CD4-positive, alpha-beta memory T cell (primary cell): ENCODE results near the gene ELMOD3. TPM values are rescaled to one million over a fixed set of nuclear protein-coding genes. Genes with fewer than 3 reads are reported as not detected.

Experiments used
- CTCF ChIA-PET: fragments of 350-600 bp; sonication (Branson Sonifier 250); formaldehyde crosslinking; loops from one replicate; lab custom pipeline; 2021; ENCODE audit warnings: inconsistent platforms; ENCODE audit not compliant: partially characterized antibody; lab: Charles Lee
- POLR2A ChIA-PET: fragments of 350-600 bp; sonication (Branson Sonifier 250); formaldehyde crosslinking; loops from one replicate; lab custom pipeline; 2021; ENCODE audit not compliant: partially characterized antibody; lab: Charles Lee
- DNase-seq, 5 donors: peaks; one replicate each; pipeline versions ENCODE4 v3.0.0 to v3.0.0-alpha.2; 2020 to 2022; ENCODE audit warnings: mixed read lengths in 1 of 5
- H3K27ac ChIP-seq: one replicate; pipeline ENCODE4 v1.7.0; 2013; ENCODE audit warnings: low read depth, low read length
- H3K27me3 ChIP-seq: 2 replicates; pipeline ENCODE4 v1.7.0; 2013; ENCODE audit warnings: mild to moderate bottlenecking, low read length, moderate library complexity; ENCODE audit not compliant: insufficient read depth
- H3K36me3 ChIP-seq: 2 replicates; pipeline ENCODE4 v1.7.0; 2013; ENCODE audit warnings: mild to moderate bottlenecking, low read length, moderate library complexity; ENCODE audit not compliant: insufficient read depth
- H3K4me1 ChIP-seq: 2 replicates; pipeline ENCODE4 v1.7.0; 2013; ENCODE audit warnings: mild to moderate bottlenecking, low read length, moderate library complexity; ENCODE audit not compliant: insufficient read depth
- H3K4me3 ChIP-seq, 2 donors: one replicate each; pipeline ENCODE4 v1.7.0; 2013; ENCODE audit warnings: low read length in 2 of 2, mild to moderate bottlenecking in 1 of 2
- H3K9me3 ChIP-seq, 2 donors: one replicate each; pipeline ENCODE4 v1.7.0; 2013; ENCODE audit warnings: low read length in 2 of 2, control low read depth in 1 of 2; ENCODE audit not compliant: control insufficient read depth in 1 of 2
- H3K27ac Mint-ChIP-seq, 7 donors: one replicate each; pipeline ENCODE4 v1.8.0; 2020 to 2021; ENCODE audit warnings: mixed read lengths in 7 of 7, mild to moderate bottlenecking in 6 of 7, inconsistent platforms in 3 of 7, moderate library complexity in 3 of 7
- H3K27me3 Mint-ChIP-seq, 2 donors: one replicate each; pipeline ENCODE4 v1.8.0; 2020 to 2021; ENCODE audit warnings: mixed read lengths in 2 of 2
- H3K36me3 Mint-ChIP-seq, 2 donors: one replicate each; pipeline ENCODE4 v1.8.0; 2020 to 2021; ENCODE audit warnings: mixed read lengths in 2 of 2, inconsistent platforms in 1 of 2, mild to moderate bottlenecking in 1 of 2
- H3K4me1 Mint-ChIP-seq, 4 donors: one replicate each; pipeline ENCODE4 v1.8.0; 2020 to 2021; ENCODE audit warnings: mixed read lengths in 4 of 4, mild to moderate bottlenecking in 1 of 4
- H3K4me3 Mint-ChIP-seq, 8 donors: one replicate each; pipeline ENCODE4 v1.8.0; 2020 to 2021; ENCODE audit warnings: mixed read lengths in 8 of 8, mild to moderate bottlenecking in 7 of 8, moderate library complexity in 6 of 8, inconsistent platforms in 3 of 8
- H3K9me3 Mint-ChIP-seq, 8 donors: one replicate each; pipeline ENCODE4 v1.8.0; 2020 to 2021; ENCODE audit warnings: mixed read lengths in 8 of 8, mild to moderate bottlenecking in 5 of 8, inconsistent platforms in 3 of 8, moderate library complexity in 1 of 8
- intact Hi-C: fragments of 100-400 bp; cut with micrococcal nuclease; formaldehyde crosslinking; loops from one replicate; pipeline ENCODE4 v1.15.1; 2023
- polyA plus RNA-seq, 2 donors: library from polyadenylated mRNA; unstranded; fragments of 300-500 nt; fragmentation: Illumina TruSeq; gene quantifications; one replicate each; pipeline ENCODE4 v1.2.3, GENCODE V29; 2021
- total RNA-seq, 2 experiments: library from RNA; stranded (reverse); gene quantifications; one replicate each; pipeline ENCODE4 v1.2.3, GENCODE V29; 2021

The ELMOD3 gene
- total RNA-seq (10 to 100 TPM; 29.8 to 33.2 TPM), polyA plus RNA-seq (10 to 100 TPM; 10.1 to 11.2 TPM)

- Histone ChIP-seq H3K4me1 (peaks cover 44% of the 10 kb centered on the region), H3K9me3 (no peaks in the 10 kb centered on the region), H3K27me3 (no peaks in the 10 kb centered on the region), H3K36me3 (peaks cover 24% of the 10 kb centered on the region), H3K27ac (peak within 1 kb of the TSS; percentile 94), H3K4me3 (peak within 1 kb of the TSS; percentile 64 to 81)
- DNase-seq: peak; percentile 98 to 99 (median 99)
- Mint-ChIP-seq H3K27ac (peak within 1 kb of the TSS; percentile 94 to 100 (median 99)), H3K27me3 (no peaks in the 10 kb centered on the region), H3K4me3 (peak within 1 kb of the TSS; percentile 97 to 100 (median 99)), H3K4me1 (peaks cover 28 to 74% (median 57%) of the 10 kb centered on the region in 4 donors), H3K36me3 (peaks cover 43 to 59% of the 10 kb centered on the region in 2 donors), H3K9me3 (no peaks in the 10 kb centered on the region)
- ChIA-PET POLR2A (interaction anchor here (0.7 to 10.9 kb wide), 25 partner anchors 8 to 1087 kb away, joined by 3 to 240 read pairs (median 5); partner anchors contain the start of genes KDM3A, MAT2A, RNF181 and SH2D6), CTCF (interaction anchor here (0.6 to 2.6 kb wide), 6 partner anchors 9 to 232 kb away, joined by 3 to 12 read pairs (median 4); partner anchors contain the start of gene TGOLN2)
- intact Hi-C loops: loop anchor here (1.0 to 5.0 kb wide), 8 partner anchors 26 to 1088 kb away; partner anchors contain the start of genes KDM3A, SH2D6 and USP39
These were observed at the start of gene ELMOD3, which contains the start of gene RETSAT for GRCh38 chr2:85354286-85355072. Gene ELMOD3, plus strand, starts transcription at chr2:85354769. Its CDS starts 2,430 bp downstream, at chr2:85357199. Gene RETSAT, minus strand, starts transcription at chr2:85354528. Its CDS starts 21 bp downstream, at chr2:85354507.

- H3K4me1 ChIP-seq: peaks cover 36% of the 10 kb centered on the region
- no peaks in the 10 kb centered on the region for H3K36me3 ChIP-seq
- H3K27me3 ChIP-seq: peaks cover 3% of the 10 kb centered on the region
- no peak overlapping the region for H3K27ac ChIP-seq
- ChIA-PET POLR2A (interaction anchor here (1.1 to 14.3 kb wide), 3 partner anchors 15 to 231 kb away, joined by 3 to 268 read pairs (median 4); partner anchors contain the start of genes MAT2A and TGOLN2), CTCF (interaction anchor here (1.2 to 2.3 kb wide), 2 partner anchors 9 to 41 kb away, joined by 5 read pairs; no protein-coding TSS in a partner anchor)
- no peaks in the 10 kb centered on the region for H3K9me3 Mint-ChIP-seq
- DNase-seq: no peak
- H3K9me3 ChIP-seq: no peaks in the 10 kb centered on the region
- H3K4me3 Mint-ChIP-seq: peak overlapping the region; percentile 29 to 89 (median 73)
- H3K4me3 ChIP-seq: no peak overlapping the region
- intact Hi-C loops: loop anchor here (5.0 kb wide), 1 partner anchor 45 kb away; the partner anchor contains the start of genes ELMOD3 and RETSAT
- H3K36me3 Mint-ChIP-seq: peaks cover 0 to under 1% of the 10 kb centered on the region in 2 donors
- peaks cover 19 to 48% (median 36%) of the 10 kb centered on the region in 4 donors for H3K4me1 Mint-ChIP-seq
- peaks cover 0 to 2% of the 10 kb centered on the region in 2 donors for H3K27me3 Mint-ChIP-seq
- peak overlapping the region; percentile 22 to 92 (median 86) for H3K27ac Mint-ChIP-seq
These were observed 47.1 kb upstream of the ELMOD3 start for GRCh38 chr2:85307527-85307897.

DNA sequence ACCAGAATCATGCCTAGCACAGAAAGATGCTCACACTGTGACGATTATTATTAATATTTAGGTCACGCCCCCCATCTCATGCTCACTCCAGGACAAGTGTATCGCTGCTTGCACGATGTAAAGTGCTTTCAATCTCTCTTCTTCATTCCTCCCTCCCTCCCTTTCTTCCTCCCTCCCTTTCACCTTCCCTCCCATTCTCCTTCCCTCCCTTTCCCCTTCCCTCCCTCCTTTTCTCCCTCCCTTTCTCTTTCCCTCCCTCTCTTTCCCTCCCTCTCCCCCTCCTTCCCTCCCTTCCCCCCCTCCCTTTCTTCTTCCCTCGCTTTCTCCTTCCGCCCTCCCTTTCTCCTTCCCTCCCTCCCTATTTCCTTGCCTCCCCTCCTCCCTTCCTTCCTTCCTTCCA is 46.4 kb upstream of the ELMOD3 start:
- Mint-ChIP-seq H3K4me3 (peak overlapping the region in 4 of 8 donors; percentile 17 to 85 (median 52)), H3K27ac (peak overlapping the region in 2 of 7 donors; percentile 73 to 81), H3K9me3 (no peaks in the 10 kb centered on the region), H3K27me3 (peaks cover 0 to 2% of the 10 kb centered on the region in 2 donors), H3K4me1 (peaks cover 19 to 48% (median 36%) of the 10 kb centered on the region in 4 donors), H3K36me3 (peaks cover 0 to 3% of the 10 kb centered on the region in 2 donors)
- H3K9me3 ChIP-seq: no peaks in the 10 kb centered on the region
- intact Hi-C loops: loop anchor here (5.0 kb wide), 1 partner anchor 44 kb away; the partner anchor contains the start of genes ELMOD3 and RETSAT
- H3K27me3 ChIP-seq: no peaks in the 10 kb centered on the region
- ChIA-PET CTCF (interaction anchor here (1.2 to 3.3 kb wide), 5 partner anchors 7 to 244 kb away, joined by 4 to 42 read pairs (median 10); no protein-coding TSS in a partner anchor), POLR2A (interaction anchor here (1.1 to 14.3 kb wide), 5 partner anchors 8 to 231 kb away, joined by 3 to 268 read pairs (median 16); partner anchors contain the start of genes ELMOD3, MAT2A, RETSAT and TGOLN2)
- no peak for DNase-seq
- H3K36me3 ChIP-seq: no peaks in the 10 kb centered on the region
- H3K4me3 ChIP-seq: no peak overlapping the region
- peaks cover 36% of the 10 kb centered on the region for H3K4me1 ChIP-seq
- no peak overlapping the region for H3K27ac ChIP-seq

DNA sequence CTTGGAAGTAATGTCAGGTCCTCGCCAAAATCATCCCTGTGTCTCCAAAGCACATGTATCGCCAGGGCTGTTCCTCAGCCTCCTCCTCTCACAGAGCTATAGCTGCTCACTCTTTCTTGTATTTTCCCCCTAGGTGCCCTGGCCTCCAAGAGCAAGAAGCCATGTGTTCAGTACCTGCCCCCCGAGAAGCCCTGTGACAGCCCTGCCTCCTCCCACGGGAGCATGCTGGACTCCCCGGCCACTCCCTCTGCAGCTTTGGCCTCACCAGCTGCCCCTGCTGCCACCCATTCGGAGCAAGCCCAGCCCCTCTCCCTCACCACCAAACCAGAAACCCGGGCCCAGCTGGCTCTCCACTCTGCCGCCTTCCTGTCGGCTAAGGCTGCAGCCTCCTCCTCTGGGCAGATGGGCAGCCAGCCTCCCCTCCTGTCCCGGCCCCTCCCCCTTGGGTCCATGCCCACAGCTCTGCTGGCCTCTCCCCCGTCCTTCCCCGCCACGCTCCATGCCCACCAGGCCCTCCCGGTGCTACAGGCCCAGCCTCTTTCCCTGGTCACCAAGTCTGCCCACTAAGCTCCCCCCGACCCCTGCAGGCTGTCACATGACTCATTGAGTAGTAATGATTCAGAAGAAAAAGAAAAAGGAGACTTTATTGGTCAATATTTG is 45.5 kb upstream of the ELMOD3 start:
- H3K36me3 Mint-ChIP-seq: peaks cover 4 to 7% of the 10 kb centered on the region in 2 donors
- peak overlapping the region; percentile 73 to 97 (median 97) for H3K27ac Mint-ChIP-seq
- intact Hi-C loops: loop anchor here (5.0 kb wide), 1 partner anchor 43 kb away; the partner anchor contains the start of genes ELMOD3 and RETSAT
- Histone ChIP-seq H3K27ac (peak overlapping the region; percentile 46), H3K9me3 (no peaks in the 10 kb centered on the region), H3K36me3 (no peaks in the 10 kb centered on the region), H3K4me3 (peak overlapping the region in 1 of 2 donors; percentile 14), H3K4me1 (peaks cover 36% of the 10 kb centered on the region), H3K27me3 (no peaks in the 10 kb centered on the region)
- ChIA-PET POLR2A (interaction anchor here (0.8 to 14.3 kb wide), 8 partner anchors 9 to 363 kb away, joined by 3 to 268 read pairs (median 6); partner anchors contain the start of genes ELMOD3, MAT2A, RETSAT and TGOLN2), CTCF (interaction anchor here (0.8 to 3.3 kb wide), 8 partner anchors 8 to 243 kb away, joined by 3 to 42 read pairs (median 7); partner anchors contain the start of gene TGOLN2)
- no peaks in the 10 kb centered on the region for H3K9me3 Mint-ChIP-seq
- H3K27me3 Mint-ChIP-seq: peaks cover 0 to 2% of the 10 kb centered on the region in 2 donors
- H3K4me1 Mint-ChIP-seq: peaks cover 19 to 48% (median 39%) of the 10 kb centered on the region in 4 donors
- DNase-seq: peak in 1 of 5 donors; percentile 41
- H3K4me3 Mint-ChIP-seq: peak overlapping the region; percentile 80 to 95 (median 87)

GRCh38 chr2:85309699-85310321 is 44.8 kb upstream of the ELMOD3 start:
- intact Hi-C loops: loop anchor here (1.0 to 5.0 kb wide), 3 partner anchors 10 to 42 kb away; partner anchors contain the start of genes ELMOD3, RETSAT and TGOLN2
- peaks cover 22 to 48% (median 39%) of the 10 kb centered on the region in 4 donors for H3K4me1 Mint-ChIP-seq
- no peaks in the 10 kb centered on the region for H3K9me3 ChIP-seq

More at GRCh38 chr2:85309699-85310321, 44.8 kb upstream of the ELMOD3 start:
- Histone ChIP-seq H3K27me3 (no peaks in the 10 kb centered on the region), H3K36me3 (peaks cover 5% of the 10 kb centered on the region), H3K4me3 (peak overlapping the region in 1 of 2 donors; percentile 4), H3K27ac (peak overlapping the region; percentile 46), H3K4me1 (peaks cover 36% of the 10 kb centered on the region)
- ChIA-PET CTCF (interaction anchor here (0.8 to 3.3 kb wide), 8 partner anchors 9 to 242 kb away, joined by 3 to 42 read pairs (median 7); partner anchors contain the start of gene TGOLN2), POLR2A (interaction anchor here (0.8 to 14.3 kb wide), 9 partner anchors 10 to 364 kb away, joined by 3 to 268 read pairs (median 5); partner anchors contain the start of genes ELMOD3, MAT2A, RETSAT and TGOLN2)
- H3K9me3 Mint-ChIP-seq: no peaks in the 10 kb centered on the region
- peaks cover 8 to 12% of the 10 kb centered on the region in 2 donors for H3K36me3 Mint-ChIP-seq
- peak overlapping the region; percentile 80 to 95 (median 87) for H3K4me3 Mint-ChIP-seq
- peak overlapping the region; percentile 73 to 97 (median 97) for H3K27ac Mint-ChIP-seq
- peak in 2 of 5 donors; percentile 24 to 34 for DNase-seq
- H3K27me3 Mint-ChIP-seq: no peaks in the 10 kb centered on the region
